Cardiac septum (tissue), 1 donor: ENCODE measurements around the gene DKK1. TPM values are rescaled to one million over a fixed set of nuclear protein-coding genes. Genes with fewer than 3 reads are reported as not detected.
"Not testable (repeated sequence)": the region's sequence is repeated elsewhere in the genome, so short reads cannot be mapped to it uniquely, and the experiment has no call there.

Source experiments
- DNase-seq: peaks from one replicate; pipeline ENCODE4 v3.0.0-alpha.2; 2020; ENCODE audit warnings: low spot score
- intact Hi-C: fragments of 100-400 bp; cut with DNase I; formaldehyde crosslinking; loops from one replicate; pipeline ENCODE4 v1.14.0; 2022
- total RNA-seq: library from RNA; stranded (reverse); fragmentation: NEBNext Ultra II Directional; extraction: Animal tissue kit (Norgen Biotek cat#: 25700); gene quantifications from one replicate; pipeline ENCODE4 v1.2.1, GENCODE V29; 2021
- donor health status: DM: no; HTN: no; CAD: no.

Gene DKK1
- total RNA-seq, 1 donor from 2014 or later, result 0.19 TPM

DNA sequence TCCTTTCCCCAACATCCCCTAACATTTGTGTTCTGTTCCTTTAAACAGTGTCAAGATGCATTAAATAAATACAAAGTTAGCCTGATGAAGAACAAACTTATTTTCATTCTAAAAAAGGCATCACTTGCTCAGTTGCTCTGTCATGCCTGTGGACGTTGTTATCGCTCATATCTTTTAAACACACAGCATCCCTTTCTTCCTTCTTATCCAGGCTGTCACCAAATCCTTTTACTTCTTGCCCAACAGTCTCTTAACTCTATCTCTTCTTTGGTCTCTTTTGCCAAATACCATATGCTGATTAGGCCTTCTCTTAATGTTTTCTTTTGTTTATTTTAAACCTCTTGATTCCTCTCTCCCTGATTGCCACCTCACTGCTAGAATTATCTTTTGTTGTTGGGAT, 43.9 kb downstream of the DKK1 start:
- no peak for DNase-seq
- intact Hi-C loops, result no loop called here

DNA sequence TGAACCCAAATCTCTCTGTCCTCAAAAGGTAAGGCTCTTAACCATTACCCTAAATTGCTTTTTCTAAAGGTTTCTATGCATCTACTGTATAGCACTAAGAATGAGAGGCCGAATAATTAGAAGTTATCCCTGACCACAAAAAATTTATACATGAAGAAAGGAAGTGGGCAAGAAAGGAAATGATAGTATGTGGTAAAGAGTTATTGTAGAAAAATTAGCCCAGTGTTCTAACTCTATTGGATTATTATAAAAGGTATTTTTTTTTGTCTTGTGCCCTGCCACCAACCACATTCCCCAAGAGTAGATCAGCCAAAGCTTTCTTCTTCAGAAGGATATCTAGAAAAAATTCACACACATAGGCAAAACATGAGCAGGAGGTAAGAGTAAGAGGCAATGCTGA, 45.4 kb downstream of the DKK1 start:
- no peak for DNase-seq
- intact Hi-C loops, result no loop called here

DNA sequence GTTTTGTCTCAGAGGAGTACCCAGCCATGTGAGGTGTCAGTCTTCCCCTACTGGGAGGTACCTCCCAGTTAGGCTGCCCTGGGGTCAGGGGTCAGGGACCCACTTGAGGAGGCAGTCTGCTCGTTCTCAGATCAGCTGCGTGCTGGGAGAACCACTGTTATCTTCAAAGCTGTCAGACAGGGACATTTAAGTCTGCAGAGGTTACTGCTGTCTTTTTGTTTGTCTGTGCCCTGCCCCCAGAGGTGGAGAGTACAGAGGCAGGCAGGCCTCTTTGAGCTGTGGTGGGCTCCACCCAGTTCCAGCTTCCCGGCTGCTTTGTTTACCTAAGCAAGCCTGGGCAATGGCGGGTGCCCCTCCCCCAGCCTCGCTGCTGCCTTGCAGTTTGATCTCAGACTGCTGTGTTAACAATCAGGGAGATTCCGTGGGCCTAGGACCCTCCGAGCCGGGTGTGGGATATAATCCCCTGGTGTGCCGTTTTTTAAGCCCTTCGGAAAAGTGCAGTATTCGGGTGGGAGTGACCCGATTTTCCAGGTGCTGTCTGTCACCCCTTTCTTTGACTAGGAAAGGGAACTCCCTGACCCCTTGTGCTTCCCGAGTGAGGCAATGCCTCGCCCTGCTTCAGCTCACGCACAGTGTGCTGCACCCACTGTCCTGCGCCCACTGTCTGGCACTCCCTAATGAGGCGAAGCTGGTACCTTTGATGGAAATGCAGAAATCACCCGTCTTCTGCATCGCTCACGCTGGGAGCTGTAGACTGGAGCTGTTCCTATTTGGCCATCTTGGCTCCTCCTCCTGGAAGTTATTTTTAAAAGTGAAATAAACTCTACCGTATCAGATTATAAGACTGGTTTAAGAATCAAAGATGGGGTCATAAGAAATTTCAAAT, 51.7 kb downstream of the DKK1 start:
- intact Hi-C loops, DNase-seq: not testable (repeated sequence)
